ENCODE results near the gene TMSB4Y. TPM values are rescaled to one million over a fixed set of nuclear protein-coding genes. Genes with fewer than 3 reads are reported as not detected.
A peak's percentile ranks its signal among the peaks of the same experiment; 100 is the strongest.

TMSB4Y gene
- total and polyA plus RNA-seq, 2 donors (not counting 3 experiments of a cell fraction or from before 2014, with no cell fraction given) = 0.50 to 1.6 TPM

GRCh38 chrY:13704121-13704930 lies 627 bp downstream of the TMSB4Y start:
- peak; percentile 30 for DNase-seq (ENCODE audit: low read depth, low spot score)
- Histone ChIP-seq H3K9me3 (replicated peaks; ENCODE audit: control insufficient read depth, insufficient read depth, low read length) (no peaks in the 10 kb centered on the region), H3K4me1 (ENCODE audit: control insufficient read depth, extremely low read depth, insufficient read depth, low read length) (peaks cover 7% of the 10 kb centered on the region), H3K79me2 (ENCODE audit: control insufficient read depth, insufficient read depth, low read length) (no peaks in the 10 kb centered on the region), H3K9ac (replicated peaks; ENCODE audit: extremely low read depth, insufficient read depth, low read length) (peak overlapping the region; percentile 96), H4K20me1 (replicated peaks; ENCODE audit: control insufficient read depth, extremely low read depth, insufficient read depth, low read length) (no peaks in the 10 kb centered on the region), H3K9me1 (replicated peaks; ENCODE audit: control insufficient read depth, extremely low read depth, insufficient read depth, low read length) (no peaks in the 10 kb centered on the region), H3K4me2 (ENCODE audit: insufficient read depth, low read length) (peak overlapping the region; percentile 90), H3K27ac (ENCODE audit: insufficient read depth, low read depth, low read length) (peak overlapping the region; percentile 88), H3K27me3 (ENCODE audit: control insufficient read depth in 2 of 2, insufficient read depth in 2 of 2, low read length in 2 of 2) (no peaks in the 10 kb centered on the region), H2AFZ (ENCODE audit: low read depth, low read length) (peak overlapping the region; percentile 94), H3K4me3 (replicated peaks in 1 of 3; ENCODE audit: insufficient read depth in 1 of 3, low read depth in 1 of 3, low read length in 3 of 3) (peak overlapping the region; percentile 47 to 80 (median 59)), H3K36me3 (ENCODE audit: control insufficient read depth in 2 of 2, extremely low read depth in 1 of 2, insufficient read depth in 2 of 2, low read length in 2 of 2) (no peaks in the 10 kb centered on the region)
- TSS peak; percentile 85 for BruUV-seq (replicated peaks)
- POLR2A ChIA-PET = interaction anchor here (1.0 kb wide), 1 partner anchor 225 kb away, joined by 3 read pairs; the partner anchor contains the start of gene UTY
- TF ChIP-seq MYC (IDR thresholded peaks at IDR 0.05; ENCODE audit: low read depth, low read length) (no peak), POLR2AphosphoS5 (IDR thresholded peaks at IDR 0.05; ENCODE audit: insufficient read depth, low read depth, low read length) (no peak), FOS (IDR thresholded peaks at IDR 0.05; ENCODE audit: borderline replicate concordance, insufficient read depth, low read length) (no peak), GATA2 (IDR thresholded peaks at IDR 0.05; ENCODE audit: insufficient read depth, insufficient read length, low read depth, low read length) (no peak), MAX (IDR thresholded peaks at IDR 0.05; ENCODE audit: insufficient read depth, insufficient read length) (no peak), POLR2A (IDR thresholded peaks at IDR 0.05; ENCODE audit: low read depth, low read length) (no peak)
- FAIRE-seq = no peak
- intact Hi-C loops (cut with micrococcal nuclease) = loop anchor here (10.0 kb wide), 1 partner anchor 800 kb away; the partner anchor contains the start of gene DDX3Y
- dilution Hi-C loops (cut with MboI; ENCODE audit: extremely low pct_ligation_motif_present, low sequenced_read_pairs) = no loop called here
- CTCF ChIA-PET = no interaction called here

- no TSS peak for BruUV-seq (replicated peaks)
- H2AFZ ChIP-seq (ENCODE audit: low read depth, low read length) = peak overlapping the region; percentile 76
- ChIA-PET CTCF (no interaction called here), POLR2A (no interaction called here)
- no peaks in the 10 kb centered on the region for H3K79me2 ChIP-seq (ENCODE audit: control insufficient read depth, insufficient read depth, low read length)
- no peaks in the 10 kb centered on the region for H3K36me3 ChIP-seq (ENCODE audit: control insufficient read depth in 2 of 2, extremely low read depth in 1 of 2, insufficient read depth in 2 of 2, low read length in 2 of 2)
- TF ChIP-seq, protein P1, sequence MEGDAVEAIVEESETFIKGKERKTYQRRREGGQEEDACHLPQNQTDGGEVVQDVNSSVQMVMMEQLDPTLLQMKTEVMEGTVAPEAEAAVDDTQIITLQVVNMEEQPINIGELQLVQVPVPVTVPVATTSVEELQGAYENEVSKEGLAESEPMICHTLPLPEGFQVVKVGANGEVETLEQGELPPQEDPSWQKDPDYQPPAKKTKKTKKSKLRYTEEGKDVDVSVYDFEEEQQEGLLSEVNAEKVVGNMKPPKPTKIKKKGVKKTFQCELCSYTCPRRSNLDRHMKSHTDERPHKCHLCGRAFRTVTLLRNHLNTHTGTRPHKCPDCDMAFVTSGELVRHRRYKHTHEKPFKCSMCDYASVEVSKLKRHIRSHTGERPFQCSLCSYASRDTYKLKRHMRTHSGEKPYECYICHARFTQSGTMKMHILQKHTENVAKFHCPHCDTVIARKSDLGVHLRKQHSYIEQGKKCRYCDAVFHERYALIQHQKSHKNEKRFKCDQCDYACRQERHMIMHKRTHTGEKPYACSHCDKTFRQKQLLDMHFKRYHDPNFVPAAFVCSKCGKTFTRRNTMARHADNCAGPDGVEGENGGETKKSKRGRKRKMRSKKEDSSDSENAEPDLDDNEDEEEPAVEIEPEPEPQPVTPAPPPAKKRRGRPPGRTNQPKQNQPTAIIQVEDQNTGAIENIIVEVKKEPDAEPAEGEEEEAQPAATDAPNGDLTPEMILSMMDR (IDR thresholded peaks at IDR 0.05; ENCODE audit: extremely low read depth in 1 of 2, insufficient read depth in 1 of 2, low read depth in 1 of 2, low read length in 2 of 2) = no peak
- TF ChIP-seq MAX (IDR thresholded peaks at IDR 0.05; ENCODE audit: insufficient read depth, insufficient read length) (no peak), EZH2 (IDR thresholded peaks at IDR 0.05; ENCODE audit: borderline replicate concordance, low read depth, low read length, severe bottlenecking) (no peak), POLR2AphosphoS5 (IDR thresholded peaks at IDR 0.05; ENCODE audit: insufficient read depth, low read depth, low read length) (no peak), JUN (IDR thresholded peaks at IDR 0.05; ENCODE audit: borderline replicate concordance, insufficient read depth, insufficient read length, low read depth) (no peak), POLR2A (IDR thresholded peaks at IDR 0.05; ENCODE audit: low read depth, low read length) (no peak), FOS (IDR thresholded peaks at IDR 0.05; ENCODE audit: borderline replicate concordance, insufficient read depth, low read length) (no peak)
- H3K9me1 ChIP-seq (replicated peaks; ENCODE audit: control insufficient read depth, extremely low read depth, insufficient read depth, low read length) = no peaks in the 10 kb centered on the region
- H3K4me1 ChIP-seq (ENCODE audit: control insufficient read depth, extremely low read depth, insufficient read depth, low read length) = peaks cover 7% of the 10 kb centered on the region
- DNase-seq (ENCODE audit: low read depth, low spot score) = peak; percentile 21
- dilution Hi-C loops (cut with MboI; ENCODE audit: extremely low pct_ligation_motif_present, low sequenced_read_pairs) = no loop called here
- H3K27me3 ChIP-seq (ENCODE audit: control insufficient read depth in 2 of 2, insufficient read depth in 2 of 2, low read length in 2 of 2) = no peaks in the 10 kb centered on the region
- intact Hi-C loops (cut with micrococcal nuclease) = loop anchor here (10.0 kb wide), 1 partner anchor 800 kb away; the partner anchor contains the start of gene DDX3Y
- no peaks in the 10 kb centered on the region for H3K9me3 ChIP-seq (replicated peaks; ENCODE audit: control insufficient read depth, insufficient read depth, low read length)
- H3K4me3 ChIP-seq (replicated peaks in 1 of 3; ENCODE audit: insufficient read depth in 1 of 3, low read depth in 1 of 3, low read length in 3 of 3) = peak overlapping the region in 2 of 3 experiments; percentile 16 to 80
- H3K9ac ChIP-seq (replicated peaks; ENCODE audit: extremely low read depth, insufficient read depth, low read length) = peak overlapping the region; percentile 96
- peak overlapping the region; percentile 90 for H3K4me2 ChIP-seq (ENCODE audit: insufficient read depth, low read length)
- no peak overlapping the region for H3K27ac ChIP-seq (ENCODE audit: insufficient read depth, low read depth, low read length)
- no peaks in the 10 kb centered on the region for H4K20me1 ChIP-seq (replicated peaks; ENCODE audit: control insufficient read depth, extremely low read depth, insufficient read depth, low read length)
- peak; percentile 76 for FAIRE-seq
These were observed 1.5 kb downstream of the TMSB4Y start for GRCh38 chrY:13705197-13705596.

All from endothelial cell of umbilical vein (primary cell).